HepG2 (cell line): ENCODE measurements around the gene VPS37B. TPM values are rescaled to one million over a fixed set of nuclear protein-coding genes. Genes with fewer than 3 reads are reported as not detected.

Source experiments
- ARNT2 ChIP-seq: sonication (generic); formaldehyde crosslinking; IDR thresholded peaks from 2 replicates; pipeline ENCODE4 v1.8.0; 2022; ENCODE audit warnings: mild to moderate bottlenecking, low read depth, missing genetic modification reagents, moderate library complexity
- ISX ChIP-seq: sonication (generic); formaldehyde crosslinking; conservative IDR thresholded peaks from 2 replicates; pipeline ENCODE4 v1.5.0; 2020; ENCODE audit warnings: missing genetic modification reagents
- KLF16 ChIP-seq, 2 experiments: sonication (generic) in 1 of 2; formaldehyde crosslinking in 1 of 2; IDR thresholded peaks; 2 replicates each; pipeline versions ENCODE4 v1.6.1 to v1.8.0; 2016 to 2023; ENCODE audit warnings: missing genetic modification reagents in 2 of 2, missing compliant biosample characterization in 1 of 2
- NFATC3 ChIP-seq: sonication (generic); formaldehyde crosslinking; IDR thresholded peaks from 2 replicates; pipeline ENCODE4 v1.5.1; 2020; ENCODE audit warnings: mild to moderate bottlenecking, missing genetic modification reagents
- SOX13 ChIP-seq, 3 experiments: fragments of 450-650 bp in 1 of 3; sonication (generic) in 1 of 3; formaldehyde crosslinking in 1 of 3; IDR thresholded peaks in 2 of 3; conservative IDR thresholded peaks in 1 of 3; 2 replicates each; pipeline versions ENCODE4 v1.5.0 to v1.6.1; 2016 to 2020; ENCODE audit warnings: antibody characterized with exemption in 1 of 3, mild to moderate bottlenecking in 1 of 3, missing compliant biosample characterization in 1 of 3, missing genetic modification reagents in 1 of 3, moderate library complexity in 1 of 3
- TEAD2 ChIP-seq: sonication (generic); formaldehyde crosslinking; IDR thresholded peaks from 2 replicates; pipeline ENCODE4 v1.9.0; 2021; ENCODE audit warnings: missing genetic modification reagents
- TOPORS ChIP-seq: sonication (generic); formaldehyde crosslinking; IDR thresholded peaks from 2 replicates; pipeline ENCODE4 v1.8.0; 2023; ENCODE audit warnings: mild to moderate bottlenecking, missing genetic modification reagents
- ZBTB49 ChIP-seq: sonication (generic); formaldehyde crosslinking; IDR thresholded peaks from 2 replicates; pipeline ENCODE4 v1.4.0; 2020; ENCODE audit warnings: missing genetic modification reagents, borderline replicate concordance
- ZFP36 ChIP-seq: fragments of 150-350 bp; IDR thresholded peaks from 2 replicates; pipeline ENCODE4 v1.6.1; 2018; ENCODE audit warnings: borderline replicate concordance, low read length, low read depth; ENCODE audit not compliant: partially characterized antibody
- ZNF451 ChIP-seq: sonication (generic); formaldehyde crosslinking; IDR thresholded peaks from 2 replicates; pipeline ENCODE4 v1.5.0; 2020; ENCODE audit warnings: mild to moderate bottlenecking, missing genetic modification reagents
- polyA plus RNA-seq, 8 experiments: library from polyadenylated mRNA; depleted of rRNA in 3 of 8; stranded (reverse) in 7 of 8; unstranded in 1 of 8; fragments of >200 nt; fragmentation: Illumina TruSeq in 4 of 8; extraction: Trizol in 4 of 8; gene quantifications; 2 replicates each; pipeline versions ENCODE4 v1.2.1 to v1.2.3, GENCODE V29; 2011 to 2016; ENCODE audit warnings: low read depth in 4 of 8, missing spikeins in 1 of 8, mixed read lengths in 1 of 8; ENCODE audit not compliant: insufficient read depth in 1 of 8
- total RNA-seq, 5 experiments: library from RNA; depleted of rRNA; stranded (reverse); fragments of >200 nt; fragmentation: Illumina TruSeq; extraction: Trizol; gene quantifications; 2 replicates each; pipeline ENCODE4 v1.2.3, GENCODE V29; 2016; ENCODE audit warnings: low read depth in 1 of 5
- TF ChIP-seq, protein P1 (sequence below): sonication (generic); formaldehyde crosslinking; IDR thresholded peaks from 2 replicates; pipeline ENCODE4 v1.4.0; 2020; ENCODE audit warnings: missing genetic modification reagents
- TF ChIP-seq, protein P2 (sequence below), 2 experiments: sonication (generic) in 1 of 2; formaldehyde crosslinking in 1 of 2; IDR thresholded peaks; 2 replicates each; pipeline versions ENCODE4 v1.5.1 to v1.6.1; 2011 to 2020; ENCODE audit warnings: borderline replicate concordance in 1 of 2, low read depth in 1 of 2, low read length in 1 of 2, mild to moderate bottlenecking in 1 of 2, missing genetic modification reagents in 1 of 2, moderate library complexity in 1 of 2
- TF ChIP-seq, protein P3 (sequence below): sonication (generic); formaldehyde crosslinking; IDR thresholded peaks from 2 replicates; pipeline ENCODE4 v1.4.0; 2020; ENCODE audit warnings: missing genetic modification reagents

The VPS37B gene
- total and polyA plus RNA-seq, 2 of the 13 experiments (the other 11 are each of a cell fraction or from before 2014, with no cell fraction given), result 4.6 to 5.3 TPM

GRCh38 chr12:122895704-122896636 lies at the start of gene VPS37B (continued):
- TF ChIP-seq, protein P1, sequence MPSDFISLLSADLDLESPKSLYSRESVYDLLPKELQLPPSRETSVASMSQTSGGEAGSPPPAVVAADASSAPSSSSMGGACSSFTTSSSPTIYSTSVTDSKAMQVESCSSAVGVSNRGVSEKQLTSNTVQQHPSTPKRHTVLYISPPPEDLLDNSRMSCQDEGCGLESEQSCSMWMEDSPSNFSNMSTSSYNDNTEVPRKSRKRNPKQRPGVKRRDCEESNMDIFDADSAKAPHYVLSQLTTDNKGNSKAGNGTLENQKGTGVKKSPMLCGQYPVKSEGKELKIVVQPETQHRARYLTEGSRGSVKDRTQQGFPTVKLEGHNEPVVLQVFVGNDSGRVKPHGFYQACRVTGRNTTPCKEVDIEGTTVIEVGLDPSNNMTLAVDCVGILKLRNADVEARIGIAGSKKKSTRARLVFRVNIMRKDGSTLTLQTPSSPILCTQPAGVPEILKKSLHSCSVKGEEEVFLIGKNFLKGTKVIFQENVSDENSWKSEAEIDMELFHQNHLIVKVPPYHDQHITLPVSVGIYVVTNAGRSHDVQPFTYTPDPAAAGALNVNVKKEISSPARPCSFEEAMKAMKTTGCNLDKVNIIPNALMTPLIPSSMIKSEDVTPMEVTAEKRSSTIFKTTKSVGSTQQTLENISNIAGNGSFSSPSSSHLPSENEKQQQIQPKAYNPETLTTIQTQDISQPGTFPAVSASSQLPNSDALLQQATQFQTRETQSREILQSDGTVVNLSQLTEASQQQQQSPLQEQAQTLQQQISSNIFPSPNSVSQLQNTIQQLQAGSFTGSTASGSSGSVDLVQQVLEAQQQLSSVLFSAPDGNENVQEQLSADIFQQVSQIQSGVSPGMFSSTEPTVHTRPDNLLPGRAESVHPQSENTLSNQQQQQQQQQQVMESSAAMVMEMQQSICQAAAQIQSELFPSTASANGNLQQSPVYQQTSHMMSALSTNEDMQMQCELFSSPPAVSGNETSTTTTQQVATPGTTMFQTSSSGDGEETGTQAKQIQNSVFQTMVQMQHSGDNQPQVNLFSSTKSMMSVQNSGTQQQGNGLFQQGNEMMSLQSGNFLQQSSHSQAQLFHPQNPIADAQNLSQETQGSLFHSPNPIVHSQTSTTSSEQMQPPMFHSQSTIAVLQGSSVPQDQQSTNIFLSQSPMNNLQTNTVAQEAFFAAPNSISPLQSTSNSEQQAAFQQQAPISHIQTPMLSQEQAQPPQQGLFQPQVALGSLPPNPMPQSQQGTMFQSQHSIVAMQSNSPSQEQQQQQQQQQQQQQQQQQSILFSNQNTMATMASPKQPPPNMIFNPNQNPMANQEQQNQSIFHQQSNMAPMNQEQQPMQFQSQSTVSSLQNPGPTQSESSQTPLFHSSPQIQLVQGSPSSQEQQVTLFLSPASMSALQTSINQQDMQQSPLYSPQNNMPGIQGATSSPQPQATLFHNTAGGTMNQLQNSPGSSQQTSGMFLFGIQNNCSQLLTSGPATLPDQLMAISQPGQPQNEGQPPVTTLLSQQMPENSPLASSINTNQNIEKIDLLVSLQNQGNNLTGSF (CRISPR knock-in tag), result 0 out of 2 replicates have a peak, but pooled peaks have one; percentile 32
- TF ChIP-seq, protein P2, sequence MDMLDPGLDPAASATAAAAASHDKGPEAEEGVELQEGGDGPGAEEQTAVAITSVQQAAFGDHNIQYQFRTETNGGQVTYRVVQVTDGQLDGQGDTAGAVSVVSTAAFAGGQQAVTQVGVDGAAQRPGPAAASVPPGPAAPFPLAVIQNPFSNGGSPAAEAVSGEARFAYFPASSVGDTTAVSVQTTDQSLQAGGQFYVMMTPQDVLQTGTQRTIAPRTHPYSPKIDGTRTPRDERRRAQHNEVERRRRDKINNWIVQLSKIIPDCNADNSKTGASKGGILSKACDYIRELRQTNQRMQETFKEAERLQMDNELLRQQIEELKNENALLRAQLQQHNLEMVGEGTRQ (IDR thresholded peaks at IDR 0.05; ENCODE audit: low read depth, low read length), result peak; percentile 54
- TF ChIP-seq, protein P2 (CRISPR knock-in tag; IDR thresholded peaks at IDR 0.05; ENCODE audit: borderline replicate concordance), result peak; percentile 34; the same call in 1 of the 2 replicates
- TF ChIP-seq ZNF451 (CRISPR knock-in tag), result no peak
- TF ChIP-seq ZBTB49, result no peak
- no peak for TF ChIP-seq TEAD2 (CRISPR knock-in tag)
- TF ChIP-seq NFATC3, result no peak
- TF ChIP-seq SOX13 (IDR thresholded peaks at IDR 0.05), result no peak
- TF ChIP-seq SOX13 (CRISPR knock-in tag; conservative IDR thresholded peaks at IDR 0.05 in 1 of 2, IDR thresholded peaks at IDR 0.05 in 1 of 2), result peak in 1 of 2 experiments; percentile 29; a peak in 1 of 4 replicates
- TF ChIP-seq, protein P3, sequence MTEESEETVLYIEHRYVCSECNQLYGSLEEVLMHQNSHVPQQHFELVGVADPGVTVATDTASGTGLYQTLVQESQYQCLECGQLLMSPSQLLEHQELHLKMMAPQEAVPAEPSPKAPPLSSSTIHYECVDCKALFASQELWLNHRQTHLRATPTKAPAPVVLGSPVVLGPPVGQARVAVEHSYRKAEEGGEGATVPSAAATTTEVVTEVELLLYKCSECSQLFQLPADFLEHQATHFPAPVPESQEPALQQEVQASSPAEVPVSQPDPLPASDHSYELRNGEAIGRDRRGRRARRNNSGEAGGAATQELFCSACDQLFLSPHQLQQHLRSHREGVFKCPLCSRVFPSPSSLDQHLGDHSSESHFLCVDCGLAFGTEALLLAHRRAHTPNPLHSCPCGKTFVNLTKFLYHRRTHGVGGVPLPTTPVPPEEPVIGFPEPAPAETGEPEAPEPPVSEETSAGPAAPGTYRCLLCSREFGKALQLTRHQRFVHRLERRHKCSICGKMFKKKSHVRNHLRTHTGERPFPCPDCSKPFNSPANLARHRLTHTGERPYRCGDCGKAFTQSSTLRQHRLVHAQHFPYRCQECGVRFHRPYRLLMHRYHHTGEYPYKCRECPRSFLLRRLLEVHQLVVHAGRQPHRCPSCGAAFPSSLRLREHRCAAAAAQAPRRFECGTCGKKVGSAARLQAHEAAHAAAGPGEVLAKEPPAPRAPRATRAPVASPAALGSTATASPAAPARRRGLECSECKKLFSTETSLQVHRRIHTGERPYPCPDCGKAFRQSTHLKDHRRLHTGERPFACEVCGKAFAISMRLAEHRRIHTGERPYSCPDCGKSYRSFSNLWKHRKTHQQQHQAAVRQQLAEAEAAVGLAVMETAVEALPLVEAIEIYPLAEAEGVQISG (CRISPR knock-in tag), result peak; percentile 73
- no peak for TF ChIP-seq TOPORS (CRISPR knock-in tag)
- TF ChIP-seq ZFP36, result no peak
- TF ChIP-seq ARNT2 (CRISPR knock-in tag), result no peak; the same call in 1 of the 2 replicates
- TF ChIP-seq KLF16 (CRISPR knock-in tag; IDR thresholded peaks at IDR 0.05), result no peak
- TF ChIP-seq ISX (CRISPR knock-in tag), result no peak
